ENCODE results near the gene PPP4R3B. TPM values are rescaled to one million over a fixed set of nuclear protein-coding genes. Genes with fewer than 3 reads are reported as not detected.

Gene PPP4R3B
- total and polyA plus RNA-seq, 2 of the 8 experiments (the other 6 are each of a cell fraction or from before 2014, with no cell fraction given) = 8.5 to 39.1 TPM

DNA sequence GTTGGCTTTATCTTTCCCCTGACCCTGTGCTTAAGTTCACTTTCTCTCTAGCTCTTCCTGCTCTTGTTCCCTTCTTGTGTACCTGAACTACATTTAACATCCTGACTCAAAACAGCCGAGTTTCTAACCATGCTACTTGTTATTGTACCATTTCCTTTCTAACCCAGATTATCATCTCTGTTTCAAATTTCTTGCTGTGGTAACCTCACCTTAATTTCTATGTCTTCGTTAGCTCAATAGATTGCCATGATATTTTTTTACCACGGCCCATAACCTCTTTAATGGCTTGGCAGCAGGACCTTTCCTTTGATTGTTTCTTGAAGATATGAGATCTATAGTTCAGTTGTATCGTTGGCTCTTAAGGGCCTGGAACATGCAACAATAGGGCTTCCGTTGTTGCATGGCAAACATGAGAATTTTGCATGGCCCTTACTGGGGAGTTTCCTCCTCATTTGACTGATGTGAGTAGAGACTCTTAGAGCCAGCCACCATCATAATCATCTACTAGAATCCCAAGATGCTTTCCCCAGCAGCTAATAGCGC, 86.8 kb downstream of the PPP4R3B start:
- H3K9ac ChIP-seq (replicated peaks in 1 of 4; ENCODE audit: extremely low read depth in 1 of 4, low read depth in 3 of 4, low read length in 3 of 4) = no peak overlapping the region
- ChIA-PET POLR2A (ENCODE audit: partially characterized antibody) (no interaction called here), CTCF (ENCODE audit: partially characterized antibody) (no interaction called here)
- H3K18ac ChIP-seq (ENCODE audit: extremely low read depth, low read length) = no peak overlapping the region
- no peak overlapping the region for H3K4ac ChIP-seq (replicated peaks; ENCODE audit: insufficient read length, low read depth, low read length)
- no peak overlapping the region for H2BK20ac ChIP-seq (ENCODE audit: low read length)
- no peak overlapping the region for H3K23ac ChIP-seq (ENCODE audit: insufficient read length)
- H2AFZ ChIP-seq (ENCODE audit: low read length) = no peak overlapping the region
- no peak overlapping the region for H4K91ac ChIP-seq (replicated peaks; ENCODE audit: insufficient read length, low read length)
- no peak overlapping the region for H2BK12ac ChIP-seq (ENCODE audit: low read depth, low read length)
- no peak overlapping the region for H3K56ac ChIP-seq (replicated peaks; ENCODE audit: insufficient read length, low read depth, low read length)
- H3K14ac ChIP-seq (ENCODE audit: insufficient read length) = no peak overlapping the region
- H2BK5ac ChIP-seq (ENCODE audit: low read depth, low read length) = no peak overlapping the region
- no peaks in the 10 kb centered on the region for H3K79me2 ChIP-seq (ENCODE audit: control insufficient read depth in 1 of 2, insufficient read depth in 2 of 2, low read length in 2 of 2)
- no peaks in the 10 kb centered on the region for H3K27me3 ChIP-seq (replicated peaks in 1 of 4; ENCODE audit: control insufficient read depth in 3 of 4, extremely low read depth in 1 of 4, insufficient read depth in 3 of 4, low read length in 3 of 4)
- no peaks in the 10 kb centered on the region for H3K4me1 ChIP-seq (replicated peaks in 1 of 4; ENCODE audit: control insufficient read depth in 3 of 4, insufficient read depth in 4 of 4, low read length in 3 of 4)
- no peaks in the 10 kb centered on the region for H3K23me2 ChIP-seq (ENCODE audit: low read depth, low read length)
- no peak overlapping the region for H3K4me2 ChIP-seq (ENCODE audit: insufficient read depth in 1 of 2, low read depth in 2 of 2, low read length in 2 of 2)
- FAIRE-seq = no peak
- H4K5ac ChIP-seq (ENCODE audit: insufficient read length, low read depth, low read length) = no peak overlapping the region
- H2AK5ac ChIP-seq (ENCODE audit: low read depth, low read length) = no peak overlapping the region
- no peaks in the 10 kb centered on the region for H3K9me3 ChIP-seq (ENCODE audit: insufficient read depth in 2 of 2, low read depth in 1 of 2, low read length in 1 of 2)
- H3K27ac ChIP-seq (ENCODE audit: low read depth, low read length) = no peak overlapping the region
- no peaks in the 10 kb centered on the region for H3K79me1 ChIP-seq (ENCODE audit: low read depth, low read length)
- no peaks in the 10 kb centered on the region for H4K20me1 ChIP-seq (replicated peaks in 1 of 2; ENCODE audit: control insufficient read depth in 1 of 2, insufficient read depth in 2 of 2, low read length in 2 of 2)
- no peak overlapping the region for H3K4me3 ChIP-seq (ENCODE audit: extremely low read depth in 1 of 4, insufficient read depth in 2 of 4, low read depth in 3 of 4, low read length in 4 of 4)
- no peak for DNase-seq (ENCODE audit: low read depth in 1 of 2, low spot score in 2 of 2)
- no peak overlapping the region for H2BK120ac ChIP-seq (replicated peaks; ENCODE audit: low read depth, low read length)
- H2BK15ac ChIP-seq (ENCODE audit: low read length) = no peak overlapping the region
- 88% methylated on average over 6 of the region's 6 CpGs; no CpG with 5 or more reads in 1 of the 2 experiments for WGBS, 2 experiments (ENCODE audit: extremely low coverage in 1 of 2, insufficient coverage in 1 of 2, insufficient read length in 1 of 2, insufficient replicate concordance in 2 of 2, low coverage in 1 of 2, low lambda C conversion rate in 2 of 2, missing lambda C conversion rate in 1 of 2)
- no peak overlapping the region for H4K8ac ChIP-seq (ENCODE audit: extremely low read depth, insufficient read depth, low read length)
- H3K36me3 ChIP-seq (ENCODE audit: control insufficient read depth in 2 of 4, insufficient read depth in 4 of 4, low read length in 3 of 4) = no peaks in the 10 kb centered on the region; a peak in 1 of 8 replicates
- TF ChIP-seq BRCA1 (IDR thresholded peaks at IDR 0.05; ENCODE audit: low read depth, low read length) = no peak
- TF ChIP-seq SUZ12 (IDR thresholded peaks at IDR 0.05; ENCODE audit: low read length) = no peak
- TF ChIP-seq SP4 (IDR thresholded peaks at IDR 0.05; ENCODE audit: low read length) = no peak
- no peak for TF ChIP-seq SRF (IDR thresholded peaks at IDR 0.05; ENCODE audit: low read depth, low read length)
- TF ChIP-seq MAFK (IDR thresholded peaks at IDR 0.05; ENCODE audit: low read depth, low read length) = no peak
- TF ChIP-seq SAP30 (IDR thresholded peaks at IDR 0.05; ENCODE audit: insufficient read depth, insufficient replicate concordance, low read length) = no peak
- TF ChIP-seq BACH1 (IDR thresholded peaks at IDR 0.05; ENCODE audit: low read length) = no peak
- no peak for TF ChIP-seq CHD2 (IDR thresholded peaks at IDR 0.05; ENCODE audit: low read length)
- TF ChIP-seq CEBPB (IDR thresholded peaks at IDR 0.05; ENCODE audit: low read depth, low read length) = no peak
- no peak for TF ChIP-seq EZH2 (IDR thresholded peaks at IDR 0.05; ENCODE audit: low read depth, low read length, severe bottlenecking)
- no peak for TF ChIP-seq KDM4A (IDR thresholded peaks at IDR 0.05; ENCODE audit: low read depth, low read length, severe bottlenecking)
- TF ChIP-seq, protein P1, sequence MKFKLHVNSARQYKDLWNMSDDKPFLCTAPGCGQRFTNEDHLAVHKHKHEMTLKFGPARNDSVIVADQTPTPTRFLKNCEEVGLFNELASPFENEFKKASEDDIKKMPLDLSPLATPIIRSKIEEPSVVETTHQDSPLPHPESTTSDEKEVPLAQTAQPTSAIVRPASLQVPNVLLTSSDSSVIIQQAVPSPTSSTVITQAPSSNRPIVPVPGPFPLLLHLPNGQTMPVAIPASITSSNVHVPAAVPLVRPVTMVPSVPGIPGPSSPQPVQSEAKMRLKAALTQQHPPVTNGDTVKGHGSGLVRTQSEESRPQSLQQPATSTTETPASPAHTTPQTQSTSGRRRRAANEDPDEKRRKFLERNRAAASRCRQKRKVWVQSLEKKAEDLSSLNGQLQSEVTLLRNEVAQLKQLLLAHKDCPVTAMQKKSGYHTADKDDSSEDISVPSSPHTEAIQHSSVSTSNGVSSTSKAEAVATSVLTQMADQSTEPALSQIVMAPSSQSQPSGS (IDR thresholded peaks at IDR 0.05; ENCODE audit: low read length) = no peak
- no peak for TF ChIP-seq KDM1A (IDR thresholded peaks at IDR 0.05; ENCODE audit: borderline replicate concordance, low read length)
